Spleen (tissue), 11 donors: ENCODE data around the gene DGAT2. TPM values are rescaled to one million over a fixed set of nuclear protein-coding genes. Genes with fewer than 3 reads are reported as not detected.

Source experiments
- DNase-seq: peaks from one replicate; pipeline ENCODE4 v3.0.0-alpha.2; 2020
- H3K27ac ChIP-seq, 8 donors: fragments of 200-600 bp; sonication (generic) in 7 of 8; 1 replicate in 4 of 8; 2 replicates in 4 of 8; pipeline versions ENCODE4 v1.5.0 to v1.8.0; 2016 to 2021; ENCODE audit warnings: inconsistent platforms in 4 of 8, mild to moderate bottlenecking in 4 of 8, moderate library complexity in 1 of 8
- H3K27me3 ChIP-seq, 7 donors: fragments of 200-600 bp; sonication (generic) in 6 of 7; replicated peaks in 1 of 7; 1 replicate in 4 of 7; 2 replicates in 3 of 7; pipeline versions ENCODE4 v1.5.0 to v1.8.0; 2016 to 2021; ENCODE audit warnings: inconsistent platforms in 3 of 7, mild to moderate bottlenecking in 1 of 7
- H3K36me3 ChIP-seq, 6 donors: fragments of 200-600 bp; sonication (generic) in 5 of 6; 1 replicate in 4 of 6; 2 replicates in 2 of 6; pipeline versions ENCODE4 v1.5.0 to v1.8.0; 2016 to 2021; ENCODE audit warnings: inconsistent platforms in 2 of 6
- H3K4me1 ChIP-seq, 6 donors: fragments of 200-600 bp; sonication (generic) in 5 of 6; 1 replicate in 3 of 6; 2 replicates in 3 of 6; pipeline versions ENCODE4 v1.5.0 to v1.8.0; 2016 to 2021; ENCODE audit warnings: inconsistent platforms in 3 of 6
- H3K4me3 ChIP-seq, 8 donors: fragments of 200-600 bp; sonication (generic) in 7 of 8; 1 replicate in 4 of 8; 2 replicates in 4 of 8; pipeline versions ENCODE4 v1.5.0 to v1.8.0; 2016 to 2021; ENCODE audit warnings: inconsistent platforms in 4 of 8, mild to moderate bottlenecking in 4 of 8, moderate library complexity in 2 of 8
- H3K9me3 ChIP-seq, 8 donors: fragments of 200-600 bp; sonication (generic) in 7 of 8; 1 replicate in 4 of 8; 2 replicates in 4 of 8; pipeline versions ENCODE4 v1.5.0 to v1.8.0; 2016 to 2021; ENCODE audit warnings: inconsistent platforms in 4 of 8
- POLR2A ChIP-seq, 3 donors: fragments of 450-650 bp; IDR thresholded peaks; one replicate each; pipeline ENCODE4 v1.5.1; 2017; ENCODE audit warnings: antibody characterized with exemption in 3 of 3, mild to moderate bottlenecking in 1 of 3
- POLR2AphosphoS5 ChIP-seq, 3 donors: sonication (generic); formaldehyde crosslinking; IDR thresholded peaks; one replicate each; pipeline ENCODE4 v1.5.1; 2017; ENCODE audit warnings: antibody characterized with exemption in 3 of 3
- WGBS, 5 donors: extraction: QIAGEN DNeasy Blood & Tissue Kit in 3 of 5; methylation state at CpG; one replicate each; pipeline versions ENCODE4 v1.1.5 to v1.1.7; 2013 to 2018; 5-methylcytosine and 5-hydroxymethylcytosine counted together
- intact Hi-C: fragments of 100-400 bp; cut with DNase I; formaldehyde crosslinking; loops from one replicate; pipeline ENCODE4 v1.15.0; 2023; ENCODE audit warnings: low total_unique reads
- polyA plus RNA-seq, 3 donors: library from polyadenylated mRNA; stranded (reverse); fragments of 200-250 nt; gene quantifications; one replicate each; pipeline ENCODE4 v1.2.1, GENCODE V29; 2013
- total RNA-seq, 7 donors: library from RNA; depleted of rRNA in 3 of 7; stranded (reverse); fragments of >200 nt in 3 of 7; fragmentation: NEBNext Ultra II Directional in 4 of 7; extraction: Animal tissue kit (Norgen Biotek cat#: 25700) in 4 of 7; gene quantifications; one replicate each; pipeline versions ENCODE4 v1.1.0 to v1.2.1, GENCODE V29; 2016 to 2021
- TF ChIP-seq, protein P1 (sequence below), 11 experiments: fragments of 200-600 bp in 7 of 11; fragments of 450-650 bp in 4 of 11; sonication (generic) in 4 of 11; IDR thresholded peaks in 8 of 11; conservative IDR thresholded peaks in 3 of 11; 1 replicate in 7 of 11; 2 replicates in 4 of 11; pipeline versions ENCODE4 v1.4.0 to v1.8.0; 2016 to 2021; ENCODE audit warnings: antibody characterized with exemption in 11 of 11, inconsistent platforms in 4 of 11, mild to moderate bottlenecking in 1 of 11
- donor health status: healthy with polysubstance abuse.
- donor health status: DM: no; HTN: no; CAD: no; lungs with moderate emphysema.
- donor health status: DM: no; HTN: no; CAD: no.
- donor health status: Bipolar disorder and iron deficiency.
- donor health status: healthy.
- donor health status: DM: no; HTN: no; CAD: no.
- donor health status: DM: yes; HTN: yes; CAD: no.

The DGAT2 gene
- total and polyA plus RNA-seq, 10 donors: 3.5 to 71.7 (median 15.9) TPM

- Histone ChIP-seq H3K9me3 (no peaks in the 10 kb centered on the region), H3K4me3 (peak overlapping the region in 1 of 8 donors; percentile 51), H3K27ac (peak overlapping the region in 6 of 8 donors; percentile 58 to 92 (median 78)), H3K36me3 (no peaks in the 10 kb centered on the region), H3K27me3 (no peaks in the 10 kb centered on the region), H3K4me1 (peaks cover 3 to 76% (median 32%) of the 10 kb centered on the region in 6 donors)
- TF ChIP-seq, protein P1, sequence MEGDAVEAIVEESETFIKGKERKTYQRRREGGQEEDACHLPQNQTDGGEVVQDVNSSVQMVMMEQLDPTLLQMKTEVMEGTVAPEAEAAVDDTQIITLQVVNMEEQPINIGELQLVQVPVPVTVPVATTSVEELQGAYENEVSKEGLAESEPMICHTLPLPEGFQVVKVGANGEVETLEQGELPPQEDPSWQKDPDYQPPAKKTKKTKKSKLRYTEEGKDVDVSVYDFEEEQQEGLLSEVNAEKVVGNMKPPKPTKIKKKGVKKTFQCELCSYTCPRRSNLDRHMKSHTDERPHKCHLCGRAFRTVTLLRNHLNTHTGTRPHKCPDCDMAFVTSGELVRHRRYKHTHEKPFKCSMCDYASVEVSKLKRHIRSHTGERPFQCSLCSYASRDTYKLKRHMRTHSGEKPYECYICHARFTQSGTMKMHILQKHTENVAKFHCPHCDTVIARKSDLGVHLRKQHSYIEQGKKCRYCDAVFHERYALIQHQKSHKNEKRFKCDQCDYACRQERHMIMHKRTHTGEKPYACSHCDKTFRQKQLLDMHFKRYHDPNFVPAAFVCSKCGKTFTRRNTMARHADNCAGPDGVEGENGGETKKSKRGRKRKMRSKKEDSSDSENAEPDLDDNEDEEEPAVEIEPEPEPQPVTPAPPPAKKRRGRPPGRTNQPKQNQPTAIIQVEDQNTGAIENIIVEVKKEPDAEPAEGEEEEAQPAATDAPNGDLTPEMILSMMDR (IDR thresholded peaks at IDR 0.05 in 8 of 11, conservative IDR thresholded peaks at IDR 0.05 in 3 of 11): no peak
- peak in 2 of 3 donors; percentile 35 to 71 for TF ChIP-seq POLR2AphosphoS5 (IDR thresholded peaks at IDR 0.05)
- DNase-seq: peak; percentile 81
- intact Hi-C loops: no loop called here
- 69 to 83% (median 76%) methylated on average over 13 of the region's 13 CpGs for WGBS, 5 donors
These were observed 9.0 kb downstream of the DGAT2 start for GRCh38 chr11:75777461-75778110.

- Histone ChIP-seq H3K27me3 (no peaks in the 10 kb centered on the region), H3K36me3 (no peaks in the 10 kb centered on the region), H3K27ac (peak overlapping the region in 2 of 8 donors; percentile 83 to 92), H3K4me1 (peaks cover 0 to 63% (median 19%) of the 10 kb centered on the region in 6 donors), H3K9me3 (no peaks in the 10 kb centered on the region), H3K4me3 (no peak overlapping the region)
- intact Hi-C loops: no loop called here
- TF ChIP-seq POLR2A (IDR thresholded peaks at IDR 0.05) (no peak), POLR2AphosphoS5 (IDR thresholded peaks at IDR 0.05) (no peak)
- TF ChIP-seq, protein P1 (IDR thresholded peaks at IDR 0.05 in 8 of 11, conservative IDR thresholded peaks at IDR 0.05 in 3 of 11): no peak
- DNase-seq: peak; percentile 64
- 72 to 93% (median 85%) methylated on average over 5 of the region's 5 CpGs for WGBS, 5 donors
These were observed 10.4 kb downstream of the DGAT2 start for GRCh38 chr11:75778962-75779361.

DNA sequence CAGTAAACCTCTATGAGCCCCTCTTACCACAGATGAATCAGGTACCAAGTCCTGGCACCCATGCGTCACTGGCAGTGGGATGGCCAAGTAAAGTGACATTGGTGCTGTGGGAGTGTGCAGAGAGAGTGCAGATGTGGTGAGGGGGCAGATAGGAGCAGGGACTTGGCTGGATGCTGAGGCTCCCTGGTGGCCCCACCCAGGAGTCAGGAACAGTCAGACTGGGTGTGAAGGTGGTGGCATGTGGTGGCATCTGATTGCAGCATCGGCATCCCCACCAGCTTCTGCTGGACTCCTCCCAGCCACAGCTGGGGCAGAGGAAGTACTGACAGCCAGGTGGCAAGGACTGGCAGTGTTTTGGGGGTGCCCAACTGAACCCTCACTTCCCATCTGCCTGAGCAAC, 11.4 kb downstream of the DGAT2 start:
- H3K4me3 ChIP-seq: no peak overlapping the region
- H3K9me3 ChIP-seq: no peaks in the 10 kb centered on the region
- intact Hi-C loops: no loop called here
- 40 to 58% (median 47%) methylated on average over 2 of the region's 2 CpGs for WGBS, 5 donors
- TF ChIP-seq POLR2A (IDR thresholded peaks at IDR 0.05): no peak
- TF ChIP-seq POLR2AphosphoS5 (IDR thresholded peaks at IDR 0.05): no peak
- TF ChIP-seq, protein P1 (IDR thresholded peaks at IDR 0.05 in 8 of 11, conservative IDR thresholded peaks at IDR 0.05 in 3 of 11): no peak
- H3K27me3 ChIP-seq: no peaks in the 10 kb centered on the region
- peaks cover 0 to 7% (median 0%) of the 10 kb centered on the region in 6 donors for H3K36me3 ChIP-seq
- DNase-seq: peak; percentile 75
- peaks cover 0 to 53% (median 14%) of the 10 kb centered on the region in 6 donors for H3K4me1 ChIP-seq
- peak overlapping the region in 2 of 8 donors; percentile 83 to 92 for H3K27ac ChIP-seq

- no peak overlapping the region for H3K27ac ChIP-seq
- peaks cover 0 to 16% (median 0%) of the 10 kb centered on the region in 6 donors for H3K36me3 ChIP-seq
- no peaks in the 10 kb centered on the region for H3K27me3 ChIP-seq
- H3K4me3 ChIP-seq: no peak overlapping the region
- TF ChIP-seq, protein P1 (IDR thresholded peaks at IDR 0.05 in 8 of 11, conservative IDR thresholded peaks at IDR 0.05 in 3 of 11): no peak
- TF ChIP-seq POLR2A (IDR thresholded peaks at IDR 0.05) (no peak), POLR2AphosphoS5 (IDR thresholded peaks at IDR 0.05) (no peak)
- DNase-seq: peak; percentile 51
- 76 to 93% (median 87%) methylated on average over 2 to 3 of the region's 3 CpGs for WGBS, 5 donors
- intact Hi-C loops: no loop called here
- no peaks in the 10 kb centered on the region for H3K9me3 ChIP-seq
- peaks cover 0 to 43% (median 14%) of the 10 kb centered on the region in 6 donors for H3K4me1 ChIP-seq
These were observed 12.3 kb downstream of the DGAT2 start for GRCh38 chr11:75780888-75781287.
